NCI-H526 treated with DMSO at 0.1 percent for 48 hours (cell line): ENCODE results near the gene ANKRD13B.
"Not testable (repeated sequence)": the region's sequence is repeated elsewhere in the genome, so short reads cannot be mapped to it uniquely, and the experiment has no call there.

Experiments used
- DNase-seq: peaks from one replicate; lab custom pipeline; 2025; lab: John Stamatoyannopoulos, UW

Gene ANKRD13B

DNA sequence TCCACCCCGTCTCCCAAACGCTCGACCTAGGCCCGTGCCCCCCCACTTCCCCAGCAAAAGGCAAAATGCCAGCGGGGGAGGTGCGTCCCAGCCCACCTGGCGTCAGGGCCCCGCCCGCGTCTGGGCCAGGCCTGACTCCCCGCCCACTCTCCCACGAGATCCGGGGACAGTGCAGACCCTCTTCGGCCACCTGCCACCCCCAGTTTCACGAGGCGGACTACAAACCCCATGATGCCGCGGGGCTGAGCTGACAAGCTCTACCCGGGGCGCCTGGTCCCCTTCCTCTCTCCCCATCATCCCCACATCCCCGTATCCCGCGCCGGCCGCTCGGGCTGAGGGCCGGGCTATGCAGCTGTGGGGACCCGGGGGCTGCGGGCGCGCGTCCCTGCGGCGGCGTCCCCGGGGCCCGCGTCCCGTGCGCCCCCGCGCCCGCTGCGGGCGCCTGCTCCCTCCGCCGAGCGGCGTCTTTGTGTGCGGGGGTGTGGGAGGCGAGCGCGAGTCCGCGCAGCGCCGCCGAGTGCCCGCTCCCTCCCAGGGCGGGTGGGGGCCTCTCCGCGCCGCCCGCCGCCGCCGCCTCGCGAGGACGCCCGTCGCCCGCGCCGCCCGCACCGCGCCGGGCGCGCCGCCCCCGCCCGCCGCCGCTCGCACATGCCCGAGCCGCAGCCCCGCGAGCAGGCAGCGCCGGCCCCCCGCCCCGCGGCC, at the start of gene ANKRD13B:
Gene ANKRD13B (plus strand): TSS at position 283 of the 702 bp plus-strand sequence. CDS start 490 bp downstream, outside the sequence.
- DNase-seq: peak; percentile 62

DNA sequence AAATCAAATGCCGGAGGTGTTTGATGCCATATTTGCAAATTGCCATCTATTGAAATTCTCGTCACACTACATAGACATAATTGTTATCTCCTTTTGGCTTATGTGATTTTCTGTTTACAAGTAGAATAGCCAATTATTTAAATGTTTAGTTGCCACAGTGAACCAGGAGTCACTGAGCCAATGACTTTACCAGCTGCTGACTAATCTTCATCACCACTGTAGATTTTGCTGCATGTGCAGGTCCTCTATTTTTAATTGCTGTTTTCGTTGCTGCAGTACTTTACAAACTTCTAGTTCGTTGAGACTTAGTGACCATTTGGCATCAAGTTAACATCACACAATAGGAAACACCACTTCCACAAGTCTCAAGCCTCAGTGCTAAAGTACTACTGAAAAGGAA, 48.9 kb upstream of the ANKRD13B start:
- no peak for DNase-seq

DNA sequence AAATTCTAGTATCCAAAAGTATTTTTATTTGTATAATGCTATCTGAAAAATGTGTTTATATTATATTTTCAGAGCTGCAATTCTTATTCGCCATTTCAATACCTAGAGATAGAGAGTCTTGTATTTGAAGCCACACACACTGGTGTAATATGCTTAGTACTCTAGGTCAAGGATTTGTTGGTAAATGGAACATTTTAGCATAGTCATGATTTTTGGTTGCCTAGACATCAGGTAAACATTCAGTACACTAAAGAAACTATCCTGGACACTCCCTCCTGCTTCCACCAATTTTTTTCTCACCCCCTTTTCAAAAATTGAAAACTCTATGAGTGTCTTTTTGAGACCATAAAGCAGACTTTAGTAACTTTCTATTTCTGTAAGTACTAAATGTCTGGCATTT, 46.8 kb upstream of the ANKRD13B start:
- DNase-seq: no peak

DNA sequence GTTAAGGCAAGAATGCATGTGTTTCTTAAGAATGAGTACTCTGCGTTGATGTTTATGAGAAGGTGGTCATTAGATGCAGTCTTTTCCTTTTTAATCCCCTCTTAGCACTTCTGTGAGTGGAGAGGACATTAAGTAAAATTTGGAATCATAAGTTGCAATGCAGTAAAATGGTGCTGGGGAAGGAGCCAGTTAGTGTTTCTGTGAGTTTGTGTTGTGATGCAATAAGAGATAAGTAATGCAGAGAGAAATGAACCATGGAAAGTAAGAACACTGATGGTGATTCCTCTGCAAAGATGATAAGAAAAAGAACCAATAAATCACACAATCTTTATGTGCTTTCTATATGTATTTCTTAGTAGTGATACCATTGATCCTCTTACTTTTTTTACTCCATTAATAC, 46.1 kb upstream of the ANKRD13B start:
- DNase-seq: no peak

GRCh38 chr17:29549177-29549923, 43.6 kb upstream of the ANKRD13B start:
- no peak for DNase-seq

DNA sequence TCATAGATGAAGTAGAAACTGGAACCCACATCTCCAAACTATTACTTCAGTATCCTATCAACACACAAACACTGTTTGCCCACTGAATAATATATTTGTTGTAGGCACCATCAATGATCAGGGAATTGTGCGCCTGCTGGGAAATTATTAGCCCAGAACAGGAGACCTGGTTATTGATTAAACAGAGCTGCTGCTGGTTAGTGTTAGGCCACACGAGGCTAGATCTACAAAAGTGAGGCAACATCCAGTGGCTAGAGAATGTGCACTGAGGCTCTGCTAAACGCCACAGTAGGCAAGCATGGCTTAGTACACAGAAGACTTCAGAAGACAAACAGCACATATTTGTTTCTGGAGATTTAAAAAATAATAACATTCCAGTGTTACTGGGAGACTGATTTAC, 37.1 kb upstream of the ANKRD13B start:
- DNase-seq: no peak

- DNase-seq: no peak
These were observed 35.7 kb upstream of the ANKRD13B start for GRCh38 chr17:29557085-29557738.

DNA sequence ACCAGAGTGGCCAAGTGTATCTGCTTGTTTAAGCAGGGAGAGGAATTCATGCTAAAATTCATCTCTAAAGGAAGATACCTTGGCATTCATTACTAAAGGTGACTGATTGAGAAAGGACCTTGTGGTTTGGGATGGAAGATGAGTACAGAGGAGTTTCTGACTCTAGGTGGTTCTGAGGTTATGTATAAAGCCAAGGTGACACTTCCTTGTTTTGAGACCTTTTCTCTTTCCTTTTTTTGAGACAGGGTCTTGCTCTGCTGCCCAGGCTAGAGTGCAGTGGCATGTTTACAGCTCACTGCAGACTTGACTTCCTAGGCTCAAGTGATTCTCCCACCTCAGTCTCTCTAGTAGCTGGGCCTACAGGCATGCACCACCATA, 35.2 kb upstream of the ANKRD13B start:
- DNase-seq: no peak

- DNase-seq: not testable (repeated sequence)
These were observed 34.8 kb upstream of the ANKRD13B start for GRCh38 chr17:29558139-29558538.

GRCh38 chr17:29559640-29560039, 33.3 kb upstream of the ANKRD13B start:
- DNase-seq: no peak

GRCh38 chr17:29560316-29560715, 32.6 kb upstream of the ANKRD13B start:
- no peak for DNase-seq

DNA sequence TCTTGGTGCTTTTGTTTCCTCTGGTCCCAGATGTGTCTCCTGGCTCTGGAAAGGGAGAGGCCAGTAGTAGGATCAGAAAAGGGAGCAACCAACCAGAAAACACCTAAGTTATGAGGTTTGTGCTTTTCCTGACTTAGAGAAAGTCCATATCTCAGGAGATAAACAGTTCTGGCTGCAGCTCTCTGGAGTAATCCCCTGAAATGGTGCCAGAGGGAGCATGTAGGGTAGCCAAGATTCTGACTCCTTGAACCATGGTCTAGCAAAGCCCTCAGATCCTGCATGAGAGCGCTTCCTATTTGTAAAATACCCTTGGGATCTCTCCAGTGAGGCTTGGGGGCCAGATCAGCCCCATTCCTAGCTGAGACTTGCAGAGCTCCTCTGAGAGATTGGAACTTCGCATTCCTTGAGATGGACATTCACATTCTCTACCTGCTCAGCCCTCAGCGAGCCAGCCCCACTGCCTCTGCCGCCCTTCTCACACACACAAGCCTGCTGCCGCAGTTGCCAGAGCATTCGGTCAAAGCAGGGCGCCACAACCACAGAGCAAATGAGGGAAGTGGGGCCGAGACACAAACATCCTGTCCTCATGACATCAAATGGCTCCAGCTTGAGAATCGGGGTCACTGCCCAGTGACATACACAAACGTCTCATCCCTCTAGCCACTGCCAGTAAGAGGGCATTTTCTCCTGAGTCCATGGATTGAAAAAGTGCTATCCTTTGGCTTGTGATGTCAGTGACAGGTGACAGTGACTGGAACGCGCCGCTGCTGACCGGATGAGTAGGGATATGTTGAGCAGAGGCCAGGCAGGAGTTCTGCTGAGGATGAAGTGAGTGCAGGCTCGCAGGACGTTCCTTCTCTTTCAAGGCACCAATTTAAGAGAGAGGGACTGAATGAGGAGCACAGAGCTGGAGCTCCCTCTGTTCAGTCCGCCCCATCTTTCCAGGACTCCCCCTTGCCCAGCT, 31.1 kb upstream of the ANKRD13B start:
- no peak for DNase-seq

- no peak for DNase-seq
These were observed 30.3 kb upstream of the ANKRD13B start for GRCh38 chr17:29562615-29563014.

GRCh38 chr17:29563816-29564215, 29.1 kb upstream of the ANKRD13B start:
- DNase-seq: no peak

DNA sequence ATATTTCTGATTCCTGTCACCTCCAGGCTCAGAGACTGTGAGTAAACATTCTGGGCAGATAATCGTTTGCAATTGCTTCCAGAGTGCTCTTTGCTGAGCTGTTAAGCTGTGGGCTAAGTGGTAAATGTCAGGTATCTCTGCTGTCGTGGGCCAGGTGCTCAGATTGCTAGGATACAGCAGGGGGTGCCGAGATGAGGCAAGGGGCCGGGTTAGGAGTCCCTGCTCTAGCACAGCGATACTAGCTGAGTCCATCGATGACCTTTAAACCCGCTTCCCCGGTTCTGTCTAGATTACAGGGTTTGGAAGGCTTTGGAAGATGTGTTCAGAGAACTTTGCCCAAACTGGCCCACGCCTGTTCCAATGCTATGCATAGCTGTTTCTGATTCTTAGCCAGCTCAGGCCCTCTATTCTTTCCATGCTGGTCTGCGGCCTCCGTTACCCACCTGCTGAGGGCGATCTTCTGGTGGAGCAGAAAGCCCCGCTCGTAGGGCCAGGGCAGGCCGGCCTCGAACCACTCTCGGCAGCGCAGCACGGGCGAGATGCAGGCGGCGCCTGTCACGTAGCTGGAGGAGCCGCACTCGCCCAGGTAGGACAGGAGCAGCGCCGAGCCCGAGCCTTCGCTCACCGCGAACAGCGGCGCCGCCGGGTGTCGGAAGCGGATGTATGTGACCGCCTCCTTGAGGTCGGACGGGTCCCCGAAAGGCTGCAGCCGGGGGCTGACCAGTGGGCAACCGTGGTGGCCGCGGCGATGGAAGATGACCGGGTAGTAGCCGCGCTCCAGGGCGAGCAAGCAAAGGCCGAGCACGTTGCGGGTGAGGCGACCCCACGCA, 27.1 kb upstream of the ANKRD13B start:
- peak; percentile 66 for DNase-seq

DNA sequence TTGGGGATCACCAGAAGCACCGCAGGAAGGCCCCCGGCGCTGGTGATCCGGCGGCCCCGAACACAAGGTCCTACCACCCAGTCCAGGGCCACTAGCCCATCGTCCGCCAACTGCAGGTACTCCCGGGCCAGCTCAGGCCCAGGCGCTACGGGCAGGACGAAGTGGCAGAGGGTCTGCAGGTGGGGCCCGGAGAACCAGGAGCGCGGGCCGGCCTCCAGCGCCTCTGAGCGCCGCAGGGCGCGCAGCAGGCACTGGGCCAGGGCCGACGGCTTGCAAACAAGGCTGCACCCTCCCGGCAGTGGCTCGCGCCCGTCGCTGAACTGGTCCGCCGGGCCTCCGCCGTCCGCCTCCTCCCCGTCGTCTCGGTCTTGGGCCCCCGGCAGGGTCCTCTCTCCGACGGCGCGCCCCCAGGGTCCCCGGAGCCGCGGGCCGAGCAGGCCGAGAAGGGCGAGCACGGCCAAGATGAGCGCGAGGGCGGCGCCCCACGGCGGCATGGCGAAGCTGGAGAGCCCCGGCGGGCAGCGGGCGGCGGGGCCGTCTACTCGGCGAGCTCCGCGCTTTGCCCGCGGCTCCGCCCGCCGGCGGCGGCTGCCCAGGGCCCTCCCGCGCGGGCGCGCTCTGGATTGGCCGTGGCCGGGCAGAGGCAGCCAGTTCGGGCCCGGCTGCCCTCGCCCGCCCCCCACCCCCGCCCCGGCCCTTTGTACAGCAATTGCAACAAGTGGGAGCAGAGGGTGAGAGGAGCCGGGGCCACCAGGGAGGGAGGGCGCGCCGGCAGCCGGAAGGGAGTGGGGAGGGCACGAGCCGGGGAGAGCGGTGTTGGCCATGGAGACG, 26.2 kb upstream of the ANKRD13B start, which contains the start of gene ABHD15:
Gene ABHD15 (minus strand): TSS at position 565 of the 831 bp plus-strand sequence. CDS start 71 bp downstream, at position 494.
- DNase-seq: peak; percentile 66

- DNase-seq: no peak
These were observed 25.7 kb upstream of the ANKRD13B start for GRCh38 chr17:29567304-29567553.

DNA sequence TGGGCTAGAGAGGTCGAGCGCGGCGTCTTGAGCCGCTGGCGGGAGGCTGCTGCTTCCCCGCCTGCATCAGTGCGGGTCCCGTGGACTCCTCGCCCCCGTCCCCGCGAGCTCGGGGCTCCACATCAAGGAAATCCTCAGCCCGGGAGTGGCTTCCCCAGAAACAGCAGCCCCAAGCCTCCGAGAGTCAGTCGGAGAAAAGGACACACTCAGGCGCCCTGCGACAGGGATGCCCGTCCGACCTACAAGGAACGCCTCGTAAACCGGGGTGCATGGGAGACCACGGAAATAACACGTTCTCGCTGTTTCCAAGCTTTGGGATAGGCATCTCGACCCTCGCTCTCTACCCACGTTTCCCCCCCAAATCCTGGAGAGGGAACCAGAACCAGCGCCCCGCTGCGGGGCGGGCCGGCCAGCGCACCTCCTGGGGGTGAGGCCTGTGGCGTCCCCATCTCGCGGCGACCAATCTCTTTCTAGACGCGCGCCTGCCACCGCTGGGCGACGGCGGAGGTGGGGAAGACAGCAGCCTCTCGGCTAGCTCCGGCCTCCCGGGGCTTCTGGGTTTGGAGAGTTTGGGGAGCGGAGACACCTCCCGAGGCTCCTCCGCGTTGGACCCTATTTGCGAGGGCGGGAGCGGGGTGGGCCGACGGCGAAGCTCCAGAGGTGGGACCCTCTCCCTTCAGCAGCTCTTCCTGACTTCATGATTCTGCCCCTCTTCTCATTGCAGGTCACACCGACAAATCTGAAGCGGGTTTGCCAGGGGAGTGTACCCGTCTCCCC, 25.2 kb upstream of the ANKRD13B start:
- DNase-seq: peak; percentile 91
